Measurements from ENCODE around the gene CCNY.

Gene CCNY

DNA sequence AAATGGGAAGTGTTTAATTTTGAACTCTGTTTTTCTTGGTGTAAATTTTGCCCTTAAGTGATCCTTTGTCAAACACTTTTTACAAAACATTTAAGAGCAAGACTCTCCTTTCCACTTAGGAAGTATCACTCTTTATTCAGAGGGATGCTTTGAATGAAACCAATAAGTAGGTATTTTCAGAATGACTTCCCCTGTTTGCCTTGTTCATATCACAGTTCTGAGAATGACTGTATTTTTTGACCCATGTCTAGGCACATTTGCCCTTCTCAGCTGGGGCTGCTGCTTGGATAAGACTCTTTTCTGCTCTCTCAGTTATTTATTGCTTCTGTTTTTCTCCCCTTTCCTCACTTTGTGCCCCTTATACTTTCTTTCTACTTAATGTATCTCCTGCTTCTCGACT, 98.2 kb downstream of the CCNY start:
- DNase-seq: no peak

DNA sequence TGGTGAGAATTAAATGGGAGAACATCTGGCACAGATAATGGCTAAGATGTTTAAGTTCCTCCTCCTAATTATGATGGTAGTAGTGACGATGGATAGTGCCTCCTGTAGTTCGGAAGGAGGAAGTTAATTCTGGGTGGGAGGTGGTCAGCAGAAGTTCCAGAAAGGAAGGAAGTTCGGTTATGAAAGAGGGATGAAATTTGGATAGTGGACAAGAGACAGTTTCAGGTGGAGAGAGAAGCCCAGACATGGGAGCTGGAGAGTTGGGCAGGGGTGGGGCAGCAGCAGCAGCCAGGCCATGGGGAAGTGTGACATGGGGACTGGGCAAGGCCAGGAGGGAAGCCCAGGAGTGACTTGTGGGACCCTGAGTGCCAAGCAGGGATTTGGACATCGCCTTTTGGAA, 99.5 kb downstream of the CCNY start:
- no peak for DNase-seq

DNA sequence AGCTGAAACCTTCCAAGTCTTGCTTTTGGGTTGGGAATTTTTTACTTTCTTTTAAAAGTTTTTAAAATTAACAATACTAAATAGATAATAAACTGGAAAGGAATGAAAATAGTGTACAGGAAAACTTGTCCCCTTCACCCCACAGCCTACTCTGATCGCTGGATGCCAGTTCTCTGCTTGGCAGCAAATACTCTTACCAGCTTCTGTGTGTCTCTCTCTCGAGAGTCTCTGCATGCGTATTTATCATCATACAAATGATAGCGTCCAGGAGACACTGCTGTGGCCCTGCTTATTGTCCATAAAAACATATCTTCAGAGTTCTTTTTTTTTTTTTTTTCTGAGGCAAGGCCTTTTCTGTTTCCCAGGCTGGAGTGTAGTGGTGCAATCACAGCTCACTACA, 101.5 kb downstream of the CCNY start:
- DNase-seq: no peak

DNA sequence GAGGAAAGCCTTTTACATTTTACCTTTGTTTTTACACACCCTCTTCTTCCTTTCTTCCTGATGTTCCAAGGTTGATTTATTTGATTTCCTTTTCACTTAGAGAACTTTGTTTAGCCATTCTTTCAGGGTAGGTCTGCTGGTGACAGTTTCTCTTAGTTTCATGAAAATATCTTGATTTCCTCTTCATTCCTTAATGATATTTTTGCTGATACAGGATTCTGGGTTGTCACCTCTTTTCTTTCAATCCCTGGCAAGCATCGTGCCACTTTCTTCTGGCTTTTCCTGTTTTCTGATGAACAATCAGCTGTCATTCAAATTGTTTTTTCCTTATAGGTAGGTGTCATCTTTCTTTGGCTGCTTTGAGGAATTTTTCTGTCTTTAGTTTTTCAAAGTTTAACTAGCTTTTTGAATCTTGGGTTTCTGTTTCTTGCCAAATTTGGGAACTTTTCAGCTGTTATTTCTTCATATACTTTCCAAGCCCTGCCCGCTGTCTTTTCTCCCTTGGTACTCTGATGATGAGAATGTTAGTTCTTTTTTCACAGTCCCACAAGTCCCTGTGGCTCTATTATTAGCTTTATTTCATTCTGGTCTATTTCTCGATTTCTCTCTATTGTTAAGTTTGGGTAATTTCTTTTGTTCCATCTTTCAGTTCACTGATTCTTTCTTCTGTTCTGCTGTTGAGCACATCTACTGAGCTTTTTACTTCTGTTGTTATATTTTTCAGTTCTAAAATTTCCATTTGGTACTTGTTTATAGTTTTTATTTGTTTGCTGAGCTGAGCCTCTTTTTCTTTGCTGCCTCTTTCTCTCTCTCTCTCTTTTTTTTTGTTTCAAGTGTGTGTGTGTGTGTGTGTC, 102.6 kb downstream of the CCNY start:
- DNase-seq: no peak

DNA sequence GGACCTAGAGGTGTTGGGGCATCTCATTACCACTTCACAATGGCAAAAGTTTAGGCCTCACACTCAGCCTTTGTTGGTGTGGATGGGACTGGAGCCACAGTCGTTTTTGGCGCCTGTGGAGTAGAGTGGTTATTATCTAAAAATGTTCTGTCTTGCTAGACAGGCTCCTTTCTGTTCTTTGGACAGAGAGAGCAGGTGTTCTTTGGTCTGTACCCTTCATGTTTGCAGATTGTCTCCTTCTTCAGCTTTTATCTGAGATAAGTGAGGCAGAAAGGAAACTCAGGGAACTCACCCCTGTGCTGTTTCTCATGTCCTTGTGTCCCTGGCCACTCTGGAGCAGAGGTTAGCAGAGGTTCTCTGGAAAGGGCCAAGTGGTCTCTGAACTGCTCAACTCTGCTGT, 103.7 kb downstream of the CCNY start:
- DNase-seq: no peak

DNA sequence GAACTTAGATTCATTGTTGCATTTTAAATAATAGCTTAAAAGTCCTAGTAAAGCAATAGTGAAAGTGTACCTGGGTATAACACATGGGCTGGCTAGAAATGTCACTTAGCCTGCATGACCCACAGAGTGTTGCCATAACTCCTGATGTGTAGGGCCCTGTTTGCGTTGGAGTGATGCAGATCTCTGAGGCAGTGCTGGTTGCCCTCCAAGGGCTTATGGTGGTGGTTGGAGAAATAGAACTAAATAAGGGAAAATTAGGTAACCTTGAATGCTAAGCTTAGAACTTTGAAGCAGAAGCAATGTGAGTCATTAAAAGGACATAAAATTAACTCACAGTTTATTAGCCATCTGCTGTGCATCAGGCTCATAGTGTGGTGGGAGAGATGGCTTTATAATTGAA, 105.7 kb downstream of the CCNY start:
- no peak for DNase-seq

DNA sequence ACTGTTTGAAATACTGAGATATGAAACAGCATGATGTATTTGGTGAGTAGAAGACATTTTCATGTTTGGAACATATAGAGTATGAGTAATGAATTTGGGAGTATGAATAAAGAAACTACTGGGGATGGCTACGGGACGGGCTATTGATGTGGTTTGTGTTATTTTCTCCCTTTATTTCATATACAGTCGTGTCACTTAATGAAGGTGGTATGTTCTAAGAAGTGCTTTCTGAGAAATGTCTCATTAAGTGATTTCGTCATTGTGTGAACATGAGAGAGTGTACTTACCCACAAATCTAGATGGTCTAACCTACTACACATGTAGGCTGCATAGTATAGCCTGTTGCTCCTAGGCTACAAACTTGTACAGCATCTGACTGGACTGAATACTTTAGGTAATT, 106.3 kb downstream of the CCNY start:
- no peak for DNase-seq

DNA sequence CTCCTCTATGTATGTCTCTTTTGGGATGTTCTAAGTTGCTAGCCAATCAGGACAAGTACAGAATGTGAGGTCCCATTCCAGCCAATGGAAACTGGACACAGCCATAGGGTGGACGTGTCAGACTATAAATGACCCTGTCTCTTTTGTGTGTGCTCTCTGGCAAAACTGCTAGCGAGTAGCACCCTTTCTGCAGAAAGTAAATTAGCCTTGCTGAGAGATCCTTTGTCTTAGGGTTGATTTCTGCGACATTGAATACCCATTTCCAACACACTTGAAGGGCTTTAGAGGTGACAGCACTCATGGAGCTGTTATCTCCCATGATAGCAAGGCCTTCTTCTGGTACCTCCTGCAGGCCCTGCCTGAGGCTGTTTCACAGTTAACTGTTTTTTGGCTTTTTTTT, 107.5 kb downstream of the CCNY start:
- no peak for DNase-seq

DNA sequence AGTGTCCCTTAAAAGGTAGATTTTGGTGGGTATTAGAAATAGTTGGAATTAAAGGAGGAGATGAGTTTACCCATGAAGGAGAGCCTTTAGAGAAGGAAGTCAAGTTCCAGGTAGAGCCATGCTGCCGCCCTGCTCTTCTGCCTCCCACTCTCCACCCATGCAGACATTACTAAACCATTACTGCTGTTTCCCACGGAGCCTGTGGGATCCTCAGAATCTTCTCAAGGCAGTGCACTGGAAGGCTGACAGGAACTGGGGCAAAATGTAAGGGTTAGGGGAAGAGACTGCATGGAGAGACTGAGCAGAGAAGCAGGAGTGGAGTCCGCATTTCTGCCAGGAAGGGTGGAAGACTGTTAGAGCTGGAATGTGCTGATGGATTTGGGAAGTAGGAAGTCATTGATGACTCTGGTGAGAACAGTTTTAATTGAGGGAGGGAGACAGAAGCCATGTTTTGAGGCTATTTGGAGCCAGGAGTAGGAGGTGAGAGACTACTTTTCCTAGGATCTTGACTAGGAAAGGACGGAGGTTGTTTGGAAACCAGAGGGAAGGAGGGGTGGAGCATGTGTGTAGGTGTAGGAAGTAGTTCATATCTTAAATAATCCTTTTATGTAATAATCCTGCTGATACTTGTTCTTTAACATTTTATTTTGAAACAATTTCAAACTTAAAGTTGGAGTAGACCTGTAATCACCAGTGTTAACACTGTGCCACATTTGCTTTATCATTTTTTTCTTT, 109.0 kb downstream of the CCNY start:
- DNase-seq: no peak

DNA sequence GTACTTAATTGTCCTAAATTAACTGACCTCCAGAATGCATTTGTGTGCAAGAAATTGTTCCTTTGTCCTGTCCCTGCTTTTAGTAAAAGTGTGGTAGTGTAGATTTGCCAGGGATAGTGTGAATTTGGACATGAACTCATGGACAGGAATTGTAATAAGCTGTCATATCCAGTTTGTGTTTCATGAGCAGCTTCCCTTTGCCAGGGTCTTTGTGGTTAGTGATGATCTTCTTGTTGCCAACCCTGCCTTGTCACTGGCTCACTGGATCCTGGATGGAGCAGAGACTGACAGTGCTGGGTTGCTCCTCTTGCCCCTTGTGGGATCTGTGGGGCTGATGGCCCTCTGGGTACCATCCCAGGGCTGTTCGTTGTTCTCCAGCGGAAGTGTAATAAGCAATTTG, 110.1 kb downstream of the CCNY start:
- DNase-seq: no peak

DNA sequence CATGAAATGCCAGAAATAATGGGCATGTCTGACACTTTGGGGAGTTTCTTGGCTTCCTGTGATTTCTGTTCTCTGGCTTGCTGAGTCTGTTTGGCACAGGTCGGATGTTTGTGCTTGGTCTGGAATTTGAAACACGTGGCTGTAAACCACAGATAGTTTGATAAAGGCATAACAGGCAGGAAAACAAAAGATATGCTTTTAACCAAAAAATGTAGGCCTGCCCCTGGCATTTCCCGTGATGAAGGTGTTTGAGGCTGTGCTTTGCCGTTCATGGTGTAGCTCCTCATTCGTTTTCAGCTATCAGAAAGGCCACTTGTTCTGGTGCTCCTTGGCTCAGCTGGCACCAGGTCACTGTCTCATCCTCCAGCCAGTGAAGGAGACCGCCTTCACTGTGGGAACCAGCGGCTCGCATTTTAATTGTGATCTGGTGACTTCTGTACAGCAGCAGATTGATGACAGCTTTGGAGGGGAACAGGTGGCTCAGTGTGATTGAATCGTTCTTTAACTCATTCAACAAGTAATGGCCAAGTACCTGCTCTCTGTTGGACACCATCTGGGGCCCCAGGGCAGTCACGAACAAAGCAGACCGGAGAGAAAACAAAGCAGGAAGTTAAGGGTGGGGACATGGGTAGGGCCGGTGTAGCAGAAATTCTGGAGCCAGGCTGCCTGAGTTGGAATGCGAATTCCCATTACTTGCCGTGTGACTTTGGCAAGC, 111.5 kb downstream of the CCNY start:
- DNase-seq: peak; percentile 37

DNA sequence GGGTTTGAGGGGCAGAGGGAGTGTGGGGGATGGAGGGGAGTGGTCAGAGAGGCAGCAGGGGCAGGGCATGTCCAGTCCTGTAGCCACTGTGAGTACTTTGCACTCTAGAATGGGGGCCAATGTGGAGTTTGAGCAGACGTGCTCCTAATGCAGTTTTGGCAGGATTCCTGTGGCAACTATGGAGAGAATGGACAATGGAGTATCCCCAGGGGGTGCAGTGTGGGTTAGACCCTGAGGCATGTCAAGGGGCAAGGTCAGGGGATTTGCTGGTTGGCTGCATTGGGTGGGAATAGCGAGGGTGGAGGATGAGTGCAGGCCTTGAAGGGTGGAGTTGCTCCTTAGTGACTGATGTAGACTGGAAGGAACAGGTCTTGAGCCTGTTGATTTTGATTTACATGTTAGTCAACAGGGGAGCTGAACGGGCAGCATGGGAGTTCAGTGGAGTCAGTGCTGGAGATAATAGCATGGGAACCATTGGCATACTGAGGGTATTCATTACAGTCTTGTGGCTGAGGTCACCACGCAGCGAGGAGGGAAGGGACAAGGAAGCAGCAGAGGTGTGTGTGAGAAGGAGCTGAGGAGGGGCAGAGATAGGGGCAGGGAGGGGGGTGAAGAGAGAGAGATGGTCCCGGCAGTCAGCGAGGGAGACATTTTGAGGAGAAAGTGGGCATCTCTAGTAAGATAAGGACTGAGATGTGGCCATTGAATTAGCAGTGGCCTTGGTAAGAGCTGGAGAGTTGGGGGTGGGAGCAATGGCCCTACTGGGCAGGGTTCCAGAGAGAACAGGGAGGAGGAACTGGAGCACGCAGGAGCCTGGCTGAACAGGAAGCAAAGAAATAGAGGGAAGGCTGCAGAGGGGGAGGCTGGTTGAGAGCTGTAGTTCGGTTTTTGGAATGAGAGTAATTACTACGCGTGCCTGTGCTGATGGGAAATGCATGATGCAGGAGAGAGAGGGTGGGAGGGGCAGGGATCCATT, 112.7 kb downstream of the CCNY start:
- no peak for DNase-seq

DNA sequence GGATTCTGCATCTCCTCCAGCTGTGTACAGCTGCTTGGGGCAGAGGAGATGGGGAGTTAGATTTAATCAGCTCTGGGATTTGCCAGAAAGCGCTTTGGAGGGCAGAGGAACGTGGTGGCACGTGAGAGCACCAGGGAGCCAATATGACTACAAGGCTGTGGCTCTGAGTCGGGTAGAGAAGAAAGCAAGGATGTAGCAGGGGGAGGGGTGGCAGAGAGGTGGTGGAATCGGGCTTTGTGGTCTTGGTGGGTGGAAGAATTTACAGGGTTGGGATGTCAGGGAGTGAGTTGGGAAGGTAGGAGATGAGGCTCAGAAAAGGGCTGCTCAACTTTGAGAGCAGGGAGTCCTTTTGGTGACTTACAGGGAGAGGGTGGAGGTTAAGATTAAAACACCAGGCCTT, 113.6 kb downstream of the CCNY start:
- DNase-seq: no peak

DNA sequence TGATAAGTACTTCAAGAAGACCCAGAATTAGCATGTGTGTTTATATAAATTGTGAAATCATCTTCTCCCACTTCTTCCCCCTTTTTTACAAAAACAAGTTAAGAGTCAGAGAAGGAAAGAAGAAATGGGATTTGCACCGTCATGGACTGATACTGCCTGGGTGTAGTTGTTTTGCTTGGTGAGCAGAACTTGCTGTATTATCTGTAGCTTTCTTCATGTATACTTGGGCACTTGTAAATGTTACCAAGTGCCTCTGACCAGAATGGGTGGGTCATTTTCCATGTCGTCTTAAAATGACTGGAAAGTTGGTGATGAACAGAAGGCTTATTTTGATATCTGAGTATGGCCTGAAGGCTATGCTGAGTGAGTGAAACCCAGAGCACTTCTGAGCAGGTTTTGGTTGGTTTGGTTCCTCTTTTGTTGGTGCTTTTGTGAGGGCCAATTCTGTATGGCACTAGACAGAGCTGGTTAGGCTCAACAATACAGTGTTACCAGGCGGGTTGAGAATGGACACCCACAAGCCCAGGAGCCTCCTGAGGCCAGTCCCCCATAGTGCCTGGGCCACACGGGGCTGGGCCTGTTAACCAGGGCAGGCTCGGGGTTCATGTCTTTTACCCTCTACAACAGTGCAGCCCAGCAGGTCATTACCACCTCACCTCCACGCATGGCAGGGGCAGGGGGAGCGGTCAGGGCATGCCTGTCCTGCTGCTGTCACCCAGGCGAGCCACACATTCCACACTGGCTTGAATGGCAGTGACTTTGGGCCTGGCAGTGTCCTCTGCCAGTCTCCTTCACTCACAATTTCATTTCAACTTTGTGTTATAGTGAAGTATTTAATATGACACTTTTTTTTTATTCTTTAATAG, 115.1 kb downstream of the CCNY start:
- no peak for DNase-seq

DNA sequence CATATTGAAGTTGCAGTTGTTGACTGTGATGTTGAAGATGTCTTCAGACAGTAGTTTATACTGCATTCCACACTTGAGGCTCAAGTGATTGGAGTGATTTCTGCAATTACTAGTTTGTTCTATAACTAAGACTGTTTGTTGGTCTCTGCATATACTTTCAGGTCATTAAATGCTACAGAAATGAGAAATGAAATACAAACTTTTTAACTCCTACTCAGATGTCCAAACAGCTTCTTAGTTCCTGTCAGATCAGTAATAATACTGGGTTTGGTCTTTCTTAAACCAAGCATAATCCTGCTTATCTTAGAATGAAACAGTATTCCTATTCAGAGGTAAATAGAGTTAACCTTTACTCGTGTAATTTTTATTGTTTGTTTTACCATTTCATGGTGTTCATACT, 115.9 kb downstream of the CCNY start:
- no peak for DNase-seq

DNA sequence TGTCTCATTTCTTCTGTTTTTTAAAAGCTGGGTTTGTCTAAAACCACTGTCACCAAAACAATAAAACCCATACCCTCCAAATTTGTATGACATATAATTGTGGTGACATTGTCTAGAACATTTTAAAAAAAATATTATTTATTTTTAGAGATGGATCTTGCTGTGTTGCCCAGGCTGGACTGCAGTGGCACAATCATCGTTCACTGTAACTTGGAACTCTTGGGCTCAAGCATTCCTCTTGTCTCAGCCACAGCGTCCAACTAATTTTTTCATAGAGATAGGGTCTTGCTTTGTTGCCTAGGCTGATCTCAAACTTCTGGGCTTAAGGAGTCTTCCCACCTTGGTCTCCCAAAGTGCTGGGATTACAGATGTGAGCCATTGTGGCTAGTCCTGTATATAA, 116.5 kb downstream of the CCNY start:
- DNase-seq: no peak

DNA sequence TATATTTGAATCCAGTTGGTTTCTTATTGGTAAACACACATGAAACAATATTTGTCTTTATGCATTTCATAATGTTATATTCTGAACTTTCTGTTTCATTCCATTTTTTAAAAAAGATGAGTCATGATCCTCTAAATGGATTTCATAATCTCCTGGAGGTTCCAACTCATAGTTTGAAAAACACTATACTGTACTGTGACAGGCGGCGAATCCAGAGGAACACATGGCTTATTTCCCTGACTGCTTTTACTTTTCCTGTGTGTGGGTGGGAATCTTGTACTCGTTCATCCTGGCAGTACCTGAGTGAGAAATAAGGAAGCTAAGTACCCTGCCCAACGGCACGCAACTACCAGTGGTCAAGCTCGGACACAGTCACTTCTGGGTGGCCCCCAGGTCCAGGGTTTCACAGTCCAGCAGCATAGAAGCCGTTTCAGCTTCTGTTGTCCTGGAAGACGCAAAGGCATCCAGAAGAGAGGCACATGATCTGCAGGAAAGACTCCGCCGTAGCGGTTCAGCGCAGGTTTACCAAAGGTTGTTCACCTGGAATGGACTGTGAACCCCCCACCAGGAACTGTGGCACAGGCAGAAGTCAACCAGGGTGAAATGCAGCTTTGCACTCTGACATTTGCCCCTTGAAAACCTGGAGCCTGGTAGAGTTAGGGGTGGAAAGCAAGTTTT, 117.7 kb downstream of the CCNY start:
- DNase-seq: no peak

DNA sequence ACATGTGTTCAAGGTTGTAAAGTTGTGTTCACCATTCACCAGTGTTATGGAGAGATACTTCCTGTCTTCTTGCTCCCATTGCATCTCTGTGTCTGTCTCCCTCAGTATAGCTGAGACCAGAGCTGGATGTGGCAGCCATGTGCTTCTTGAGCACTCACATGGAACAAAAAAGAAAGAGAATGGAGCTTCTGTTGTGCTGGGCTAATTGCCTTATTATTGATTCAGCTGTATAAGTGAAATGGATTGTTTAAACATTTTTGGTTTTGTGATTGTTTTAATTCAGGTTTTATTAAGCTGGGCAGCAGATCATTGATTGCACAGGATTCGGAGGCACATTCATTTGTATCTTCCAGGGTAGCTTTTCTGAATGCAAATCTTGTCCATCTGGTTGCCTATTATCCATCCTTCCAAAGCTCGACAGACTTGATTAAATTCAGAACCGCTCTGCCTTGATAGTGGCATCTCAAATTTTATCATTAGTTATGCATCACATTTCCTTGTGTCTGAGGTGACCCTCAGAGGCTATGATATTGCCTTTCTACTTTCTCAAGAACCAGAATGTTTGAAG, 119.9 kb downstream of the CCNY start:
- DNase-seq: no peak

DNA sequence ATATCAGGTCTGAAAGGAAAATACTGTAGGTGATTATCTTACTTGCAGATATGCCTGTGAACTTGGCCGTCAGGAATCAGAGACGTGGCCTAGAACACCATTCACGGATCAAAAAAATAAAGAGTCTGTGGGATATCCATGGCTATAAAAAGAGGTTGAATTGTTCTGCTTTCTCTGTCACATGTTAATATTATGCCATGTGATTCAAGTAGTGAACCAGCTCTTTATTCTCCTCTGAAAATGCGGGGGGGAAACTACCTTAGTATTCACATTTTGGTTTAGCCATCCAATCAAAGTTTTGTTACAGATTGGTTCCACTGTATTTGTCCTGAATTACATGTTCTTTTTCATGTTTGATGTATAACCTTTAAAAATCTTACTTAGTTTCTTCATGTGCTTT, 120.5 kb downstream of the CCNY start:
- no peak for DNase-seq

All from NCI-H510A treated with DMSO at 0.1 percent for 48 hours (cell line).